Pulmonary artery endothelial cell (primary cell): Measurements from ENCODE around the gene KDM1B. TPM values are rescaled to one million over a fixed set of nuclear protein-coding genes. Genes with fewer than 3 reads are reported as not detected.
A peak's percentile ranks its signal among the peaks of the same experiment; 100 is the strongest.
"Not testable (repeated sequence)": the region's sequence is repeated elsewhere in the genome, so short reads cannot be mapped to it uniquely, and the experiment has no call there.

ENCODE experiments used
- DNase-seq: peaks from one replicate; pipeline ENCODE4 v3.0.0-alpha.2; 2011; ENCODE audit warnings: low read depth, low spot score
- total RNA-seq: library from RNA; depleted of rRNA; stranded (reverse); fragments of >200 nt; gene quantifications from 2 replicates; pipeline ENCODE4 v1.2.3, GENCODE V29; 2014

KDM1B gene
- total RNA-seq, 1 donor from 2014 or later: 8.3 TPM

DNA sequence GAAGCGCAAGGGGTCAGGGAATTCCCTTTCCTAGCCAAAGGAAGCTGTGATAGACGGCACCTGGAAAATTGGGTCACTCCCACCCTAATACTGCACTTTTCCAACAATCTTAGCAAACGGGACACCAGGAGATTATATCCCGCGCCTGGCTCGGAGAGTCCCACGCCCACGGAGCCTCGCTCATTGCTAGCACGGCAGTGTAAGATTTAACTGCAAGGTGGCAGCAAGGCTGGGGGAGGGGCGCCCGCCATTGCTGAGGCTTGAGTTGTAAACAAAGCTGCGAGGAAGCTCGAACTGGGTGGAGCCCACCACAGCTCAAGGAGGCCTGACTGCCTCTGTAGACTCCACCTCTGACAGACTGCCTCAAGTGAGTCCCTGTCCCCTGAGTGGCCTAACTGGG is 73.4 kb downstream of the KDM1B start:
- DNase-seq: not testable (repeated sequence)

DNA sequence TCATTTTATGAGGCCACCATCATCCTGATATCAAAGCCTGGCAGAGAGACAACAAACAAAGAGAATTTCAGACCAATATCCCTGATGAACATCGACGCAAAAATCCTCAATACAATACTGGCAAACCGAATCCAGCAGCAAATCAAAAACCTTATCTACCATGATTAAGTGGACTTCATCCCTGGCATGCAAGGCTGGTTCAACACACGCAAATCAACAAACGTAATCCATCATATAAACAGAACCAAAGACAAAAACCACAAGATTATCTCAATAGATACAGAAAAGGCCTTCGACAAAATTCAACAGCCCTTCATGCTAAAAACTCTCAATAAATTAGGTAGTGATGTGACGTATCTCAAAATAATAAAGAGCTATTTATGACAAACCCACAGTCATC is 76.6 kb downstream of the KDM1B start:
- not testable (repeated sequence) for DNase-seq

DNA sequence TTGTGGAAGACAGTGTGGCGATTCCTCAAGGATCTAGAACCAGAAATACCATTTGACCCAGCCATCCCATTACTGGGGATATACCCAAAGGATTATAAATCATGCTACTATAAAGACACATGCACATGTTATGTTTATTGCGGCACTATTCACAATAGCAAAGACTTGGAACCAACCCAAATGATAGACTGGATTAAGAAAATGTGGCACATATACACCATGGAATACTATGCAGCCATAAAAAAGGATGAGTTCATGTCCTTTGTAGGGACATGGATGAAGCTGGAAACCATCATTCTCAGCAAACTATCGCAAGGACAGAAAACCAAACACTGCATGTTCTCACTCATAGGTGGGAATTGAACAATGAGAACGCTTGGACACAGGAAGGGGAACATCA is 78.5 kb downstream of the KDM1B start:
- DNase-seq: not testable (repeated sequence)

DNA sequence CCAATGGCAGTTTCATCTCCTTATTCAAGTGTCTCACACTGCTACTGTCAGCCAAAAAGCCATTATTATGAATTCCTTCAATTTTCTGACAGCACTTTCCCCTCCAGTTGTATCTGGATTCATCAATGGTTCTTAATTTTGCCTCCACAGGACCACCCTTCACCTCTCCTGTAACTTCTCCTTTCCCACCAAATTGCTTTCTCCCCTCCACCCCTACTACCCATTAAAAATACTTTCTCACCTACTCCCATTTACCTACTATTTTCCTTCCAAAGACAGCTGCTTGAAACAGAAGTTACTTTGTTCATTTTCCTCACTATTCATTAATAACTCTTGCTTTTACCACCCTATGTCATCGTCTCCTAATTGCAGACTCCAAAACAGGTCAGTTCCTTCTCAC is 79.3 kb downstream of the KDM1B start:
- DNase-seq: no peak

DNA sequence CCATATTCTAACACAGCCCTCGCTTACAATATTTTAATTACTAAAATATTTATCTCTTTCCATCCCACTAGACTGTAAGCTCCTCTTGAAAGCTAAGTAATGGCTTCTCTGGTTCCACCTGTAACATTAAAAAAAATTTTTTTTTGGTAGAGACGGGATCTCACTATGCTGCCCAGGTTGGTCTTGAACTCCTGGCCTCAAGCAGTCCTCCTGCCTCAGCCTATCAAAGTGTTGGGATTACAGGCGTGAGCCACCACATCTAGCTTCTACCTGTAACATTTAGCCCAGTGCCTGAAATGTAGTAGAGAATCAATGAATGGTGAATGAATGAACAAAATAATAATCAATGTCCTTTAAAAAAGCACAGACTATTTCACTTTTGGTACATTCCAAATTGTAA is 80.3 kb downstream of the KDM1B start:
- no peak for DNase-seq

DNA sequence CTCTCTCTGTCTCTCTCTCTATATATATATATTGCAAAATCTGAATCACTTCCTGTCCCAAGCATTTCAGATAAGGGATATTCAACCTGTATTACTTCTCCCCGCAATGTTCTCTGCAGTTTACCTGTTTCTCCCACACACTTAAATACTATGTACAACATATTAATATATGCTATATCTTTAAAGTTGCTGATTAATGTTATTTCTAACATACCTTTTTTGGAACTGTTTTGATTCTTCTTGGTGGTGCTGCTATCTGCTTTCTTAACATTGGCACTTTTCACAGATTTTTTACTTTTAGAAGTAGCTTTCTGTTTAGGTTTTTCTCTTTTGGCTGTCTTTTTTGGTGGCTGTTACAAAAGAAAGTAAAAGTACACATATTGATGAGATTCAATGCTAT is 81.9 kb downstream of the KDM1B start:
- no peak for DNase-seq

DNA sequence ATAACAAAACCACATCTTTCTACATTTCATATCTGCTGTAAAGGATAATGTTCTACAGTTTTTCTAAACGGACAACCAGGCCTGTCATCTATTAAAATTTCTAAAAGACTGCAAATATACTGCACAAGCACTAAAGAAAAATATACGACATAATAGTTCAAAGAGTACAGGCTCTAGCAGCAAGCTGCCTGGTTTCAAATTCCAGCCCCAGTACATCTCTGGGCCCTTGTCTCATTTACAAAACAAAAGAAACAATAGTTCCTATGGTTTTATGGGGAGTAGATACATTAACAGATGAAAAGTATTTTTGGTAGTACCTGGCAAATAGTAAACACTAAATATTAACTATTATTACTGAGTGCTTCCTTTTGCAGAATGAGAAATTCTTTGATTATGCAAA is 85.0 kb downstream of the KDM1B start:
- no peak for DNase-seq

DNA sequence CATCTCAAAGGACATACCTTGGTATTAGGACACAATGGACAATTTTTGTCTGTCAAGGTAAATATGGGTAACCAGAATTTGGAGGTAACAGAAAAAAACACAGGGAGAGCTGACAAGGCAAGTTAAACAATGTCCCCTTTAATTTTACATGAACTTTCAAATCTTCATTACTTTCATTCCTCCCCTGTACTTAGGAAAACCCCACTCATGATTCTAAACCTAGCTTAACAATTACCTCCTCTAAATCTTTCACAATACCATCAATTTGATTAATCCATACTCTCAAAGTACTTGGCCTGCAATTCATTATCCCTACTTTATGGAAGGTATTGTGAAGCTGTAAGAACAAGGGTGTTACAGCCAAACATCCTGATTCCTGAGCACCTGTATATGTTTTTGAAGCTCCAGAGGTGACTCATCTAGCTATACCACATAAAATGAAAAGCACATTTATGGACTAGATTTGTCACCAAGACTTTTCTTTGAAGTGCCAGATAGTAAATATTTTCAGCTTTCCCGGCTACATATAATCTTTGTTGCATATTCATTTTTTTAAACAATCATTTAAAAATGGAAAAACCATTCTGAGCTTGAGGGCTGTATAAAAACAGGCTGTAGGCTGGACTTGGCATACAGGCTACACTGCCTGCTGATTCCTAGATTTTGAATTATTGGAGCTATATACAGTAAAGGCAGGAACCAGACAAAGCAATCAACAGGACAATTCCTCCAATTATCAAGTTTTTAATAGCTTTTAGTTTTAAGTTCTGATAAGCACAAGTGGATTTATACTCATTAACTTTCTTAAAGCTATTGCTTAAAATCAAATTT is 86.2 kb downstream of the KDM1B start:
- DNase-seq: no peak

DNA sequence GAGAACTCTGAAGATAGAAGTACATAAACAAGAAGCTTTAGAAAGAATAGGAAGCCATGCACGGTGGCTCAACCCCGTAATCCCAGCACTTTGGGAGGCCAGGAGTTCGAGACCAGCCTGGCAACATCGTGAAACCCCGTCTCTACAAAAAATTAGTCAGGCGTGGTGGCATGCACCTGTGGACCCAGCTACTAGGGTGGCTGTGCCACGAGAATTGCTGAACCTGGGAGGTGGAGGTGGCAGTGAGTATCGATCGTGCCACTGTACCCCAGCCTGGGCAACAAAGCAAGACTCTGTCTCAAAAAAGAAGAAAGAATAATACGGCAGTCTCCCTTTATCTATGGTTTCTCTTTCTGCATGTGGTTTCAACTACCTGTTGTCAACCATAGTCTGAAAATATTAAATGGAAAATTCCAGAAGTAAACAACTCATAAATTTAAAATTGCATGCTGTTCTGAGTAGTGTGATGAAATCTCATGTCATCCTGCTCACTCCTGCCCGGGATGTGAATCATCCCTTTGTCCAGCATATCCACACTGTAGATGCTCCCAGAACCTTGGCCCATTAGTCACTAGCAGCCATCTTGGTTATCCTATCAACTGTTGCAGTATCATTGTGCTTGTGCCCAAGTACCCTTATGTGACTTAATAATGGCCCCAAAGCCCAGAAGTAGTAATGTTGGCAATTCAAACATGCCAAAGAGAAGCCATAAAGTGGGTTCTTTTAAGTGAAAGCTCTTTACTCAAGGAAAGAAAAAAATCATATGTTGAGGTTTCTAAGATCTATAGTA is 87.0 kb downstream of the KDM1B start:
- peak; percentile 50 for DNase-seq

DNA sequence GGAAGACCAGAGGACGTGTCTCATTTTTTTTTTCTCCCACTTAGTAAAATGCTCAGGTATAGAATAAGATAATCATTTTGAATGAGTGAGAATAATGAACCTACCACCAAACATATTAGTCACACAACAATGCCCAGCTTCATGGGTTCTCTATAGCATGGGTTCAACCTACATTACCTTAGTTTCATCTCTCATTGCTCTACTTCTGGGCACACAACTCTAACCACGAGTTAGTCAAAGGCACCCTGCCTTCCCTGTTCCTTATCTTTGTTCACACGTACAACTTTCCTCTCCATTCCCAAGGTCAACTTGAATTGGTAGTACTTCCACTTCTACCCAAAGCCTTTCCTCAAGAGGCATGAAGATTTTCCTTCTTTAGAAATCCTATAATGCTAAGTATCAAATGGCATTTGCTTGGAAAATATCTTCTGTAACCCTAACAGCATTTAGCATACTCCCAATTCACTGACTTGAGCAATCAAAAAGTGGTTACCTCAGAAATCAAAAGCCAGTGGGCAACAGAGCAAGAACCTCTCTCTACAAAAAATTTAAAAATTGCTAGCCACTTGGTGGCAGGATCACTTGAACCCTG is 88.2 kb downstream of the KDM1B start:
- DNase-seq: no peak

DNA sequence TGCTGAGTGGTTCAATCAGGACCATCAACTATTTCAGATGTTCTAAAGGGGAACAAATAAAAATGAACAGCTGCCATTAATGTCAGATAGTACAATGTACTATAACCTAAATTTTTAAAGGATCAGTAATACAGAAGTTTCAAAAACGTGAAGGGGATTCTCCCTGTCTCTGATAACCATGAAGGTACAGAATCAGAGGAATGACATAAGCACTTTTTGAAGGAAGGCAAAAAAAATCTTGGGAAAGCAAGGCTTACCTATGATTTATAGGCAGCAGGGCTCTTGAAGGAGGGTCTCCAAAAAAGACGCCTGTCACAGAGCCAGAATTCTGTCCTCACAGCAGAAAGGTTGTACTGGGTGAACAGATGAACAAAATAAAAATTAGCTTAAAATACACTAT is 89.0 kb downstream of the KDM1B start:
- DNase-seq: no peak

DNA sequence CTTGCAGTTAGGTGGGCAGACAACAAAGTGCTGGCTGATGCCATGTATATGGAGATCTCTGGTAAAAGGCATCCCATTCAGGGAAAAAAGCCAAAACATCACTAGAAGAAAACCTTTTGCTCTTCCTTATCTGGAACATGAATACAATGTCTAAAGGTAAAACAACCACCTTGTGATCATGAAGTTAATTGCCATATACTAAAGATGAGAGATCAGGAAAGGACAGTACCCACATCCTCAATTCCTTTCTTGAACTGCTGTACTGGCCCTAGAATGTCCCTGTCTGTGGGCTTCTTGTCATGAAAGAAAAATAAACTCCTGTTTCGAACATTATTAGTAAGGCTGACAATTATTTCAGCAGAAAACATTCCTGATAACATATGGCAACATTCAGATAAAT is 89.9 kb downstream of the KDM1B start:
- no peak for DNase-seq

DNA sequence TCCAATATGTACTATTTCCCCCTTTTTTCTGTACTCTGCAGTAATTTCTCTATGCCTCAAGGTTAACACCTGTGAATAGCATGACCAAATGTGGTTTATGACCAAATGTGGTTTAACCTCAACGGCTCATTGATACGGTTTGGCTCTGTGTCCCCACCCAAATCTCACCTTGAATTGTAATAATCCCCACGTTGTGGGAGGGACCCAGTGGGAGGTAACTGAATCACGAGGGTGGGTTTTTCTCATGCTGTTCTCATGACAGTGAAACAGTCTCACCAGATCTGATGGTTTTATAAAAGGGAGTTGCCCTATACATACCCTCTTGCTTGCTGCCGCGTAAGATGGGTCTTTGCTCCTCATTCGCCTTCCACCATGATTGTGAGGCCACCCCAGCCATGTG is 90.4 kb downstream of the KDM1B start:
- DNase-seq: no peak

DNA sequence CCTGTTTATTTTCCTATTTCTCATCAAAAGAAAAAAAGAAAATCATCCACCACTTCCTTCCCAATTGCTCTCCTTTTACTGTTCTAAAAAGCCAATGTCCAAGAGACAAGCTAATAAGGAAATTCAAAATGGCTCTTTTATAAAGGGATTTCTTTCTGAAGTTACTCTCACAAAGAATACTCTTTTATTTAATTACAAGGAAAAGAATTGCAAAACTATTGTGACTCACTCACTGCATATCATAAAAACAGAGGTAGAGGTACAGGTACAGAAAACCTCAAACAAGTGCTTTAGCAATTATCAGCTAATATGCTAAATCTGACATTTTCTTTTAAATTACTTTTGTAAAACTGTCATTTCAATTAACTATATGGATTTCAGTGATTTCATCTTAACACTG is 91.0 kb downstream of the KDM1B start:
- DNase-seq: no peak

DNA sequence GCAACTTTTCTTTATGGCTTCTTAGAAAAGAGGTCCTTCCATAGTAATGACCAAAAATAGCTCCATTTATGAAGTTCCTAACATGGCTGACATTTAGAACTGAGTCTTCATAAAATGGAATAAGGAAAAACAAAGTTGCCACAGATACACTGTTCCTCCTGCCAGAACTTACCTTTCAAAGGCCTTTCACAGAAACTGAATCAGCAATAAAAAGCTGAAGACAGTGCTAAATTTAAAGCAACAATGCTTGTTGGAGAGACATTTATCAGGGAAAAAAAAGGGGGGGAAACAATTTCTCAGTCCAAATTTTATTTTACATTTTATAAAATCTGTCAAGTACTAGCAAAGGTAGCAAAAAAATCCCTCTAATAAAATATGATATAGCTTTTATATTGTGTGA is 91.8 kb downstream of the KDM1B start:
- DNase-seq: no peak

DNA sequence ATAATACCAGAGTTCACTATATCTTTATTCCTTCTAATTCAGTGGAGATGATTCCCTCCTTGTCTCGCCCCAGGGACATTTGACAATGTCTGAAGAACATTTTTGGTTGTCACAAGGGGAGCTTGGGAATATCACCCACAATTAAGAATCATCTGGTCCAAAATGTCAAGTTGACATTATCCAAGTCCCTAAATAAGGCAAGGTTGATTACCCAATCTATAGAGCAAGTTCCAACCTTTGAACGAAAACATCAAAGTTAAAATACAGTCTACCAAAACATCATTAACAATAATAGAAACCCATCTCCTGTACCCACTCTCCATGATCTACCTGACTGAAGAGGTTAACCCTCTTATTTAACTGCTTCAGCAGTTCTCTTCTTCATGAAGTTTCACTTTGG is 93.5 kb downstream of the KDM1B start:
- DNase-seq: no peak

DNA sequence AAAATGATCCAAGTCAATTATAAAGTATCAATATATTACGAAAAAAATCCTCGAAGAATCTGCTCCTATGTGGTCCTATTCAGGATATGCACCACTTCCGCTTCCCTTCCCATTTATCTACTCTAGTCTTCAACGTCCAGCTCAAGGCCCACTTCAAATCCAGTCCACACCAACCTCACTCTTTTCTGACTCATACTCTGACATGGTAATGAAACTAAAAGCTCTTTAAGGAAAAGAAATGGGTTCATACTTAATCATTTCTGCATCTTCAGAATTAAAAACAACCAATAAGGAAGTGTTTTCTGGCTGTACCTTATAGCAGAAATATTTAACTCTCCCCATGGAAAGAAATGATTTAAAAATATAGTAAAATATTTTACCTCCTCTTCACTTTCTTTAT is 94.0 kb downstream of the KDM1B start:
- no peak for DNase-seq

DNA sequence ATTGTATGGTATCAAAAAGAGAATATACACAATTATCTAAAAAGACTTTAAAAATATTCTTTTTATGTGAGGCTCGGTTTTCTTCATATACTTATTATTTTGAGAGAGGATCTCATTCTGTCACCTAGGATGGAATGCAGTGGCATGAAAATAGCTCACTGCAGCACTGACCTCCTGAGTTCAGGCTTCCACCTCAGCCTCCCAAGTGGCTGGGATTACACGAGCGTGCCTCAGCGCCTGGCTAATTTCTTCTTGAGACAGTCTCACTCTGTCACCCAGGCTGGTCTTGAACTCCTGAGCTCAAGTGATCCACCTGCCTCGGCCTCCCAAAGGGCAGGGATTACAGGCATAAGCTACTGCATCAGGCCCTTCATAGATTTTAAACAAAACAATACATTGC is 98.4 kb downstream of the KDM1B start:
- no peak for DNase-seq

DNA sequence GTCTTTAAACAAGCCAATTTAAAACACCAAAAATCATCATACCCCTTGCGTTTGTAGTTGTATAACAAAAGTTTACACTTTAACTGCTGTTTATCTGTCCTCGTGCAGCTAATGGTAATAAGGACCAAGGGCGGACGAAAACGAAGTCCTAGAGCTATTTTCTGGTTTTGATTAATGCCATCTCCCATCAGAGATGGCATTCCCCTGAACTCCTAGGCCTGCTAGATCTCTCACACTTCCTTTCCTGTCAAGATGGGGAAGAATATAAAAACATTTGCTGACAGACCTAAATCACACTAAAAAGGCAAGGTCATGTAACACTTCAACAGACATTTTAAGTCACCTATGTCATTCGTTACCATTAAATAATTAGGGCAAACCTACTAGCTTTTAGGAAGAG is 99.6 kb downstream of the KDM1B start:
- DNase-seq: no peak

DNA sequence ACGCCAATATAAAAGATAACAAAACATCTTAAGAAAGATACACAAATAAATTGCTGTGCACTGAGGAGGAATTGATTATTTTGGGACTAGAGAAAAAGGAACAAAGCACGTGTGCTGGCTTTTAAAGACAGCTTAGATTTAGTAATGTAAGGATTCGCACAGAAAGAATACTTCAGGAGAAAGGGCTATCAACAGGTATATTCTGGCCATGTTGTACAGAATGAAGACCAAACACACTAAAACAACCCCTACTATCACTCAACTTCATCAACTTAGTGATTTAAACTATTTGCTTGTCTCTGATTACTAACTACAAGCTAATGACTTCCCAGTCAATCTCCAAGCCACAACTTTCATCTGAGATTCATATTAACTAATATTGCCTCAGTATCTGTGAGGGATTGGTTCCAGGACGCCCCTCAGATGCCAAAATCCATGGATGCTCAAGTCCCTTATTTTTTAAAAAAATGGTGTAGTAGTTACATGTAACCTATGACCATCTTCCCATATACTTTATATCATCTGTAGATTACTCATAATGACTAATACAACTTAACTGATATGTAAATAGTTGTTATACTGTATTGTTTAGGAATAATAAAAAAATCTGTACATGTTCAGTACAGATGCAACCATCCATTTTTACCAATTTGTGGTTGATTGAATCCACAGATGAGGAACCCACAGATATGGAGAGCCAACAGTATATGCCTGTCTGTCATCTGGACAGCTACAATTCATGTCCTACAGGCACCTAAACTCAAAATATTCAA is 104.6 kb downstream of the KDM1B start:
- DNase-seq: no peak

DNA sequence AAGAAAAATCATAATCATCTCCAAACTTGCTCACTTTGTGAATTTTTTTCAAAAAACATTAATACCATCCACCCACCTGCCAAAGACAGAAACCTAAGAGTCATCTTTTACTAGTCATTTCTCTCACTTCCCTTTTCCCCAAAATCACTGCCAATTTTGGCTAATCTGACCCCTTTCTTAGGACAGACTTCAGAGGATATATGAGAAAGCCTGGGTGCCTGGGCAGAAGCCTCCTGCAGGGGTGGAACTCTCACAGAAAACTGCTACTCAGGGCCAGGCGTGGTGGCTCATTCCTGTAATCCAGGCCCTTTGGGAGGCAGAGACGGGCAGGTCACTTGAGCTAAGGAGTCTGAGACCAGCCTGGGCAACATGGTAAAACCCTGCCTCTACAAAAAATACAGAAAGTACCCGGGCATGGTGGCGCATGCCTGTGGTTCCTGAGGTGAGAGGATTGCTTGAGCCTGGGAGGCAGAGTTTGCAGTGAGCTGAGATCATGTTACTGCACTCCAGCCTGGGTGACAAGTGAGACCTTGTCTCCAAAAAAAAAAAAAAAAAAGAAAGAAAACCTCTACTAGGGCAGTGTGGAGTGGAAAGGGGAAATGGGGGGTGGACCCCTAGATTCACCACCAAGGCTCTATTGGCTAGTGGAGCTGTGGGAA is 105.4 kb downstream of the KDM1B start:
- DNase-seq: no peak
